IMR-90 (cell line): ENCODE data around the gene KCNIP3. TPM values are rescaled to one million over a fixed set of nuclear protein-coding genes. Genes with fewer than 3 reads are reported as not detected.

ENCODE experiments used
- ATAC-seq: fragments of 200-7000 bp; cut with Tn5 transposase; 2 replicates; pipeline ENCODE4 v1.9.1; 2020; ENCODE audit warnings: low read depth, mild to moderate bottlenecking, moderate library complexity
- BruUV-seq: library from RNA; stranded (reverse); fragments of 400-500 nt; replicated peaks from 2 replicates; lab custom pipeline; 2021; lab: Mats Ljungman, UMichigan
- CTCF ChIA-PET: fragments of 300-600 bp; formaldehyde crosslinking; extraction: SDS; loops from one replicate; lab custom pipeline; 2021; ENCODE audit warnings: antibody characterized with exemption; lab: Yijun Ruan, JAX
- POLR2A ChIA-PET: fragments of 300-600 bp; sonication (Branson Sonifier 250); formaldehyde crosslinking; loops from one replicate; lab custom pipeline; 2022; ENCODE audit warnings: antibody characterized with exemption; ENCODE audit not compliant: unreplicated experiment; lab: Charles Lee
- DNase-seq: peaks from one replicate; pipeline ENCODE4 v3.0.0; 2013
- H2AFZ ChIP-seq: replicated peaks from 2 replicates; pipeline ENCODE3; 2013; ENCODE audit warnings: low read length, mild to moderate bottlenecking; ENCODE audit not compliant: poor library complexity
- H2AK5ac ChIP-seq: 2 replicates; pipeline ENCODE4 v1.6.1; 2013; ENCODE audit warnings: low read depth, low read length, inconsistent platforms
- H2AK9ac ChIP-seq: replicated peaks from 2 replicates; pipeline ENCODE3; 2013; ENCODE audit warnings: mild to moderate bottlenecking, low read depth, low read length, moderate library complexity; ENCODE audit not compliant: poor library complexity
- H2BK120ac ChIP-seq: 2 replicates; pipeline ENCODE4 v1.6.1; 2013; ENCODE audit warnings: low read depth, low read length, inconsistent platforms
- H2BK15ac ChIP-seq: 3 replicates; pipeline ENCODE4 v1.6.1; 2013; ENCODE audit warnings: low read depth, low read length, inconsistent platforms
- H2BK20ac ChIP-seq: 2 replicates; pipeline ENCODE4 v1.6.1; 2013; ENCODE audit warnings: low read depth, mild to moderate bottlenecking, inconsistent platforms, low read length, moderate library complexity
- H2BK5ac ChIP-seq: 2 replicates; pipeline ENCODE4 v1.6.1; 2013; ENCODE audit warnings: mild to moderate bottlenecking, low read depth, low read length, inconsistent platforms; ENCODE audit not compliant: poor library complexity, severe bottlenecking
- H3K14ac ChIP-seq: replicated peaks from 2 replicates; pipeline ENCODE4 v1.6.1; 2013; ENCODE audit warnings: low read depth, low read length, inconsistent platforms
- H3K18ac ChIP-seq: 2 replicates; pipeline ENCODE4 v1.6.1; 2013; ENCODE audit warnings: low read depth, low read length, control low read depth
- H3K23ac ChIP-seq: 2 replicates; pipeline ENCODE4 v1.6.1; 2013; ENCODE audit warnings: low read depth, low read length, inconsistent platforms
- H3K27ac ChIP-seq: 2 replicates; pipeline ENCODE4 v1.5.1; 2013; ENCODE audit warnings: mild to moderate bottlenecking, control low read depth, low read length; ENCODE audit not compliant: insufficient read depth
- H3K27me3 ChIP-seq: 2 replicates; pipeline ENCODE4 v1.6.1; 2013; ENCODE audit warnings: low read length; ENCODE audit not compliant: control insufficient read depth, insufficient read depth
- H3K36me3 ChIP-seq: 2 replicates; pipeline ENCODE4 v1.6.1; 2013; ENCODE audit warnings: low read length, mixed read lengths; ENCODE audit not compliant: control insufficient read depth, insufficient read depth
- H3K4ac ChIP-seq: 2 replicates; pipeline ENCODE4 v1.6.1; 2013; ENCODE audit warnings: low read depth, low read length, inconsistent platforms
- H3K4me1 ChIP-seq: 2 replicates; pipeline ENCODE4 v1.6.1; 2013; ENCODE audit warnings: low read length, mixed read lengths; ENCODE audit not compliant: control insufficient read depth, insufficient read depth
- H3K4me2 ChIP-seq: 2 replicates; pipeline ENCODE4 v1.6.1; 2013; ENCODE audit warnings: low read depth, mild to moderate bottlenecking, control low read depth, low read length, moderate library complexity
- H3K4me3 ChIP-seq: 2 replicates; pipeline ENCODE4 v1.5.1; 2013; ENCODE audit warnings: low read depth, mild to moderate bottlenecking, control low read depth, low read length, moderate library complexity; ENCODE audit not compliant: insufficient read depth
- H3K56ac ChIP-seq: 2 replicates; pipeline ENCODE4 v1.6.1; 2013; ENCODE audit warnings: low read length, inconsistent platforms; ENCODE audit not compliant: insufficient read depth; ENCODE audit errors: extremely low read depth
- H3K79me1 ChIP-seq, 2 experiments: 2 replicates each; pipeline ENCODE4 v1.6.1; 2013; ENCODE audit warnings: low read length in 2 of 2, inconsistent platforms in 1 of 2, low read depth in 1 of 2
- H3K9ac ChIP-seq: 2 replicates; pipeline ENCODE4 v1.6.1; 2013; ENCODE audit warnings: low read depth, low read length, control low read depth
- H3K9me1 ChIP-seq: 2 replicates; pipeline ENCODE4 v1.6.1; 2013; ENCODE audit warnings: low read length, inconsistent platforms; ENCODE audit not compliant: insufficient read depth
- H3K9me3 ChIP-seq: 2 replicates; pipeline ENCODE4 v1.6.1; 2013; ENCODE audit warnings: low read length; ENCODE audit not compliant: control insufficient read depth, insufficient read depth
- H4K20me1 ChIP-seq: 2 replicates; pipeline ENCODE4 v1.6.1; 2013; ENCODE audit warnings: low read length, inconsistent platforms; ENCODE audit not compliant: insufficient read depth
- H4K5ac ChIP-seq: 2 replicates; pipeline ENCODE4 v1.6.1; 2013; ENCODE audit warnings: mild to moderate bottlenecking, low read depth, low read length, control low read depth
- H4K8ac ChIP-seq, 2 experiments: 2 replicates each; pipeline ENCODE4 v1.6.1; 2013; ENCODE audit warnings: low read depth in 2 of 2, low read length in 2 of 2, control low read depth in 1 of 2, inconsistent platforms in 1 of 2
- H4K91ac ChIP-seq: 2 replicates; pipeline ENCODE4 v1.6.1; 2013; ENCODE audit warnings: low read depth, low read length, inconsistent platforms; ENCODE audit not compliant: insufficient read depth
- BHLHE40 ChIP-seq: fragments of 150-350 bp; IDR thresholded peaks from 2 replicates; pipeline ENCODE4 v1.6.1; 2016; ENCODE audit warnings: mild to moderate bottlenecking, low read depth, low read length
- CHD1 ChIP-seq: IDR thresholded peaks from 2 replicates; pipeline ENCODE4 v1.6.1; 2012; ENCODE audit warnings: low read depth, low read length, improper control_type of control experiment
- ELK1 ChIP-seq: fragments of 150-350 bp; IDR thresholded peaks from 2 replicates; pipeline ENCODE4 v1.6.1; 2016; ENCODE audit warnings: low read depth, mild to moderate bottlenecking, low read length, moderate library complexity, borderline replicate concordance
- MAFK ChIP-seq: IDR thresholded peaks from 2 replicates; pipeline ENCODE4 v1.6.1; 2012; ENCODE audit warnings: low read depth, low read length, improper control_type of control experiment
- MAZ ChIP-seq: IDR thresholded peaks from 2 replicates; pipeline ENCODE4 v1.6.1; 2012; ENCODE audit warnings: low read depth, mild to moderate bottlenecking, low read length, improper control_type of control experiment, moderate library complexity, borderline replicate concordance
- RAD21 ChIP-seq: IDR thresholded peaks from 2 replicates; pipeline ENCODE4 v1.6.1; 2012; ENCODE audit warnings: low read length, improper control_type of control experiment
- RCOR1 ChIP-seq: IDR thresholded peaks from 2 replicates; pipeline ENCODE4 v1.6.1; 2012; ENCODE audit warnings: mild to moderate bottlenecking, low read length, improper control_type of control experiment; ENCODE audit not compliant: insufficient replicate concordance
- SMC3 ChIP-seq: fragments of 150-350 bp; IDR thresholded peaks from 2 replicates; pipeline ENCODE4 v1.6.1; 2016; ENCODE audit warnings: low read depth, mild to moderate bottlenecking, antibody characterized with exemption, low read length, moderate library complexity
- WGBS, 2 experiments: methylation state at CpG; one replicate each; pipeline versions ENCODE4 v1.1.5 to v1.1.7; 2013; ENCODE audit warnings: missing lambda C conversion rate in 2 of 2; ENCODE audit not compliant: insufficient read length in 1 of 2; ENCODE audit errors: extremely low coverage in 2 of 2; 5-methylcytosine and 5-hydroxymethylcytosine counted together
- dilution Hi-C: fragments of 300-500 bp; cut with HindIII; formaldehyde crosslinking; loops from one replicate; pipeline ENCODE4 v1.14.3; 2018; ENCODE audit warnings: low sequenced_read_pairs; ENCODE audit not compliant: unreplicated experiment
- in situ Hi-C: fragments of 300-500 bp; cut with MboI; formaldehyde crosslinking; loops from 3 replicates; pipeline ENCODE4 v1.14.3; 2019; ENCODE audit warnings: low sequenced_read_pairs, inconsistent platforms, mixed read lengths
- intact Hi-C: fragments of 100-400 bp; cut with micrococcal nuclease; formaldehyde crosslinking; loops from 2 replicates; pipeline ENCODE4 v1.10.0; 2022
- polyA plus RNA-seq, 3 experiments: library from polyadenylated mRNA; depleted of rRNA; stranded (reverse); fragments of >200 nt; gene quantifications; 2 replicates each; pipeline ENCODE4 v1.2.3, GENCODE V29; 2012; ENCODE audit warnings: low replicate concordance in 1 of 3
- total RNA-seq: library from RNA; depleted of rRNA; stranded (reverse); fragments of >200 nt; gene quantifications from 2 replicates; pipeline ENCODE4 v1.2.3, GENCODE V29; 2012
- TF ChIP-seq, protein P1 (sequence below): conservative IDR thresholded peaks from 2 replicates; pipeline ENCODE4 v1.5.1; 2012; ENCODE audit warnings: mild to moderate bottlenecking, low read depth, low read length, improper control_type of control experiment

The KCNIP3 gene
- total and polyA plus RNA-seq, 2 of the 4 experiments (the other 2 are of a cell fraction), result 0.72 to 1.4 TPM

DNA sequence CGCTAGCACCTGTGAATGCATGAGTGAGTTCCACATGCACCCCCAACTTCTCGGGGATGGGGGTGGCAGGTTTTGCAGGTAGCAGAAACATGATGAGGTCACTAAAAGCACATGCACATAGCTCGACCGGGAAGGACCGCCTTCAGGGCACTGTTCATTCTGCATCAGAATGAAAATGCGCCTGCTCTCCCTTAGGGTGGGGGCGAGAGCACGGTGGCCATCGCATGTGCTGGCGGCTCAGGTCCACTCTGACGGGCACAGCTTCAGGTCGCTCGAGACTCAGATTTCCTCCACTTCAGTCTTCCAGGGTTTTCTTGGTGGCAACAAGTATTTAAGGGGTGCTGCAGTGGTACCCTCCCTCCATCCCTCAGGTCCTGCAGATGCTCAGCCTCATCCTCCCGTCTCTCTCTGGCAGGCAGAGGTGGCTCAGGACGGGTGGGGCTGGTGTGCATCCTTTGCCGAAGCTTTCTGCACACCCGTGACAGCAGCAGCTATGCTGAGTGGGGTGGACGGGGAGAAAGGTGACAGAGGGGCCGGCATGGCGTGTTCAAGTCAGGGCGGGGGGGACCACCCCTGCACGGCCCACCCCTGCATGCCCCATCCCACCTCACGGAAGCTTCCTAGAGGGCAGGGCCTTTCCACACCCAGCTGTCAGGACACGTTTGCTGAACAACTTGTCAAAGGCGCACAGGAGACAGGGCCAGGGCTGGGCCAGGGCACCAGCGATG lies 14.8 kb downstream of the KCNIP3 start:
- Histone ChIP-seq H4K8ac (no peak overlapping the region), H4K91ac (no peak overlapping the region), H3K4me3 (no peak overlapping the region), H3K79me1 (no peaks in the 10 kb centered on the region), H3K4me2 (no peak overlapping the region), H4K20me1 (no peaks in the 10 kb centered on the region), H2BK120ac (no peak overlapping the region), H3K9me1 (no peaks in the 10 kb centered on the region), H2AFZ (peak overlapping the region; percentile 11), H3K4me1 (peaks cover 8% of the 10 kb centered on the region; the same call in 1 of the 2 replicates), H3K27ac (no peak overlapping the region), H3K18ac (no peak overlapping the region), H2BK20ac (no peak overlapping the region), H2AK5ac (no peak overlapping the region), H3K23ac (no peak overlapping the region), H3K56ac (no peak overlapping the region), H3K4ac (no peak overlapping the region), H3K9me3 (no peaks in the 10 kb centered on the region), H4K5ac (no peak overlapping the region), H3K36me3 (no peaks in the 10 kb centered on the region), H2BK15ac (no peak overlapping the region), H3K9ac (no peak overlapping the region), H3K14ac (no peak overlapping the region), H2BK5ac (no peak overlapping the region), H3K27me3 (peaks cover 6% of the 10 kb centered on the region; the same call in 1 of the 2 replicates), H2AK9ac (no peak overlapping the region)
- intact Hi-C loops (no loop called here), in situ Hi-C loops (no loop called here), dilution Hi-C loops (no loop called here)
- BruUV-seq, result no TSS peak
- ChIA-PET POLR2A (no interaction called here), CTCF (no interaction called here)
- DNase-seq (no peak), ATAC-seq (no peak)
- TF ChIP-seq MAZ, result no peak
- no peak for TF ChIP-seq RAD21
- TF ChIP-seq ELK1, result no peak
- no peak for TF ChIP-seq BHLHE40
- no peak for TF ChIP-seq SMC3
- TF ChIP-seq CHD1, result no peak
- TF ChIP-seq, protein P1, sequence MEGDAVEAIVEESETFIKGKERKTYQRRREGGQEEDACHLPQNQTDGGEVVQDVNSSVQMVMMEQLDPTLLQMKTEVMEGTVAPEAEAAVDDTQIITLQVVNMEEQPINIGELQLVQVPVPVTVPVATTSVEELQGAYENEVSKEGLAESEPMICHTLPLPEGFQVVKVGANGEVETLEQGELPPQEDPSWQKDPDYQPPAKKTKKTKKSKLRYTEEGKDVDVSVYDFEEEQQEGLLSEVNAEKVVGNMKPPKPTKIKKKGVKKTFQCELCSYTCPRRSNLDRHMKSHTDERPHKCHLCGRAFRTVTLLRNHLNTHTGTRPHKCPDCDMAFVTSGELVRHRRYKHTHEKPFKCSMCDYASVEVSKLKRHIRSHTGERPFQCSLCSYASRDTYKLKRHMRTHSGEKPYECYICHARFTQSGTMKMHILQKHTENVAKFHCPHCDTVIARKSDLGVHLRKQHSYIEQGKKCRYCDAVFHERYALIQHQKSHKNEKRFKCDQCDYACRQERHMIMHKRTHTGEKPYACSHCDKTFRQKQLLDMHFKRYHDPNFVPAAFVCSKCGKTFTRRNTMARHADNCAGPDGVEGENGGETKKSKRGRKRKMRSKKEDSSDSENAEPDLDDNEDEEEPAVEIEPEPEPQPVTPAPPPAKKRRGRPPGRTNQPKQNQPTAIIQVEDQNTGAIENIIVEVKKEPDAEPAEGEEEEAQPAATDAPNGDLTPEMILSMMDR, result no peak
- TF ChIP-seq RCOR1, result no peak
- TF ChIP-seq MAFK, result no peak
- 72% methylated on average over 4 of the region's 26 CpGs; no CpG with 5 or more reads in 1 of the 2 experiments for WGBS, 2 experiments
